Calu3 (cell line): ENCODE data around the gene ARHGAP12. TPM values are rescaled to one million over a fixed set of nuclear protein-coding genes. Genes with fewer than 3 reads are reported as not detected.

Source experiments
- BruUV-seq: library from RNA; stranded (reverse); fragments of 400-500 nt; replicated peaks from 2 replicates; lab custom pipeline; 2021; lab: Mats Ljungman, UMichigan
- CTCF ChIA-PET: fragments of 300-600 bp; sonication (Branson Sonifier 250); formaldehyde crosslinking; loops from one replicate; lab custom pipeline; 2022; ENCODE audit warnings: antibody characterized with exemption; lab: Charles Lee
- DNase-seq: peaks from one replicate; pipeline ENCODE4 v3.0.0; 2022
- H3K27ac Mint-ChIP-seq: one replicate; pipeline ENCODE4 v1.8.0; 2022; ENCODE audit warnings: mixed read lengths; ENCODE audit not compliant: unreplicated experiment
- H3K27me3 Mint-ChIP-seq: one replicate; pipeline ENCODE4 v1.8.0; 2022; ENCODE audit warnings: mixed read lengths; ENCODE audit not compliant: unreplicated experiment
- H3K36me3 Mint-ChIP-seq: one replicate; pipeline ENCODE4 v1.8.0; 2022; ENCODE audit warnings: mild to moderate bottlenecking, moderate library complexity, mixed read lengths; ENCODE audit not compliant: insufficient read depth, unreplicated experiment
- H3K4me1 Mint-ChIP-seq: one replicate; pipeline ENCODE4 v1.8.0; 2022; ENCODE audit warnings: mild to moderate bottlenecking, low read depth, mixed read lengths; ENCODE audit not compliant: unreplicated experiment
- H3K4me3 Mint-ChIP-seq: one replicate; pipeline ENCODE4 v1.8.0; 2022; ENCODE audit warnings: mild to moderate bottlenecking, low read depth, moderate library complexity, mixed read lengths; ENCODE audit not compliant: unreplicated experiment
- H3K9me3 Mint-ChIP-seq: one replicate; pipeline ENCODE4 v1.8.0; 2022; ENCODE audit warnings: low read depth, mixed read lengths; ENCODE audit not compliant: unreplicated experiment
- CTCF ChIP-seq: fragments of 200-600 bp; IDR thresholded peaks from one replicate; pipeline ENCODE4 v1.8.0; 2022; ENCODE audit warnings: antibody characterized with exemption; ENCODE audit not compliant: unreplicated experiment
- intact Hi-C: fragments of 100-400 bp; cut with micrococcal nuclease; formaldehyde crosslinking; loops from one replicate; pipeline ENCODE4 v1.10.0; 2022; ENCODE audit not compliant: unreplicated experiment
- total RNA-seq: library from RNA; stranded (reverse); gene quantifications from 2 replicates; pipeline ENCODE4 v1.2.3, GENCODE V29; 2022

The ARHGAP12 gene
- total RNA-seq, 1 experiment from 2014 or later = 56.0 TPM

GRCh38 chr10:31908157-31908556 lies 20.5 kb downstream of the ARHGAP12 start:
- no peaks in the 10 kb centered on the region for H3K9me3 Mint-ChIP-seq
- no peak for DNase-seq
- CTCF ChIA-PET = no interaction called here
- H3K27ac Mint-ChIP-seq = no peak overlapping the region
- TF ChIP-seq CTCF = no peak
- peaks cover 63% of the 10 kb centered on the region for H3K4me1 Mint-ChIP-seq
- intact Hi-C loops = no loop called here
- H3K27me3 Mint-ChIP-seq = no peaks in the 10 kb centered on the region
- H3K36me3 Mint-ChIP-seq = peaks cover 31% of the 10 kb centered on the region
- H3K4me3 Mint-ChIP-seq = no peak overlapping the region
- TSS peak; percentile 32 for BruUV-seq

GRCh38 chr10:31906039-31906438 lies 22.6 kb downstream of the ARHGAP12 start:
- intact Hi-C loops = no loop called here
- Mint-ChIP-seq H3K9me3 (peaks cover 4% of the 10 kb centered on the region), H3K36me3 (peaks cover 33% of the 10 kb centered on the region), H3K27ac (peak overlapping the region; percentile 43), H3K4me1 (peaks cover 46% of the 10 kb centered on the region), H3K4me3 (no peak overlapping the region), H3K27me3 (no peaks in the 10 kb centered on the region)
- CTCF ChIA-PET = no interaction called here
- DNase-seq = no peak
- TF ChIP-seq CTCF = no peak
- no TSS peak for BruUV-seq

- H3K4me3 Mint-ChIP-seq = no peak overlapping the region
- BruUV-seq = no TSS peak
- no peak for DNase-seq
- H3K27ac Mint-ChIP-seq = no peak overlapping the region
- intact Hi-C loops = no loop called here
- H3K36me3 Mint-ChIP-seq = peaks cover 38% of the 10 kb centered on the region
- TF ChIP-seq CTCF = no peak
- H3K27me3 Mint-ChIP-seq = no peaks in the 10 kb centered on the region
- peaks cover 41% of the 10 kb centered on the region for H3K4me1 Mint-ChIP-seq
- CTCF ChIA-PET = no interaction called here
- peaks cover 4% of the 10 kb centered on the region for H3K9me3 Mint-ChIP-seq
Measured at GRCh38 chr10:31905586-31905985, 23.0 kb downstream of the ARHGAP12 start.

- intact Hi-C loops = no loop called here
- peaks cover 31% of the 10 kb centered on the region for H3K36me3 Mint-ChIP-seq
- no peaks in the 10 kb centered on the region for H3K27me3 Mint-ChIP-seq
- DNase-seq = no peak
- H3K4me3 Mint-ChIP-seq = no peak overlapping the region
- H3K4me1 Mint-ChIP-seq = peaks cover 29% of the 10 kb centered on the region
- CTCF ChIA-PET = no interaction called here
- TF ChIP-seq CTCF = no peak
- BruUV-seq = no TSS peak
- H3K9me3 Mint-ChIP-seq = peaks cover 4% of the 10 kb centered on the region
- no peak overlapping the region for H3K27ac Mint-ChIP-seq
Measured at GRCh38 chr10:31902625-31903024, 26.0 kb downstream of the ARHGAP12 start.
